ENCODE data around the gene SLC6A19.

- TF ChIP-seq CTCF (IDR thresholded peaks at IDR 0.05) (no peak), MAX (CRISPR knock-in tag; IDR thresholded peaks at IDR 0.05) (no peak), FOXP4 (CRISPR knock-in tag; IDR thresholded peaks at IDR 0.05) (no peak), ZNF121 (CRISPR knock-in tag; IDR thresholded peaks at IDR 0.05) (no peak)
Observed at GRCh38 chr5:1172007-1172581, 29.3 kb upstream of the SLC6A19 start.
